Gastrocnemius medialis (tissue), 4 donors: ENCODE results near the gene NIPBL. TPM values are rescaled to one million over a fixed set of nuclear protein-coding genes. Genes with fewer than 3 reads are reported as not detected.

ENCODE experiments used
- ATAC-seq, 2 donors: fragments of 150-250 bp; one replicate each; pipeline ENCODE4 v1.9.1; 2016
- DNase-seq, 2 donors: peaks; one replicate each; pipeline ENCODE4 v3.0.0-alpha.2; 2019
- H3K27ac ChIP-seq, 4 donors: fragments of 200-600 bp; sonication (generic); 1 replicate in 1 of 4; 2 replicates in 3 of 4; pipeline ENCODE4 v1.5.1; 2016 to 2018; ENCODE audit warnings: mild to moderate bottlenecking in 2 of 4, moderate library complexity in 1 of 4
- H3K27me3 ChIP-seq, 3 donors: fragments of 200-600 bp; sonication (generic) in 2 of 3; 1 replicate in 1 of 3; 2 replicates in 2 of 3; pipeline versions ENCODE4 v1.5.1 to v1.6.0; 2016 to 2019; ENCODE audit warnings: mild to moderate bottlenecking in 1 of 3, moderate library complexity in 1 of 3
- H3K36me3 ChIP-seq, 2 donors: fragments of 200-600 bp; sonication (generic) in 1 of 2; one replicate each; pipeline ENCODE4 v1.5.1; 2017 to 2018
- H3K4me1 ChIP-seq, 2 donors: fragments of 200-600 bp; sonication (generic) in 1 of 2; one replicate each; pipeline ENCODE4 v1.5.1; 2016 to 2017; ENCODE audit warnings: mild to moderate bottlenecking in 2 of 2
- H3K4me3 ChIP-seq, 4 donors: fragments of 200-600 bp; sonication (generic) in 3 of 4; 1 replicate in 1 of 4; 2 replicates in 3 of 4; pipeline ENCODE4 v1.5.1; 2016 to 2019; ENCODE audit warnings: mild to moderate bottlenecking in 2 of 4
- H3K9me3 ChIP-seq, 3 donors: fragments of 200-600 bp; sonication (generic) in 2 of 3; 1 replicate in 1 of 3; 2 replicates in 2 of 3; pipeline ENCODE4 v1.5.1; 2016 to 2019
- POLR2A ChIP-seq, 2 donors: fragments of 450-650 bp; IDR thresholded peaks; one replicate each; pipeline ENCODE4 v1.6.1; 2017; ENCODE audit warnings: antibody characterized with exemption in 2 of 2, mild to moderate bottlenecking in 2 of 2, moderate library complexity in 2 of 2
- in situ Hi-C, 4 donors: fragments of 200-750 bp; cut with MboI; loops; one replicate each; pipeline versions ENCODE4 v1.15.0 to v1.8.0; 2017; ENCODE audit warnings: low sequenced_read_pairs in 4 of 4
- intact Hi-C: fragments of 100-400 bp; cut with DNase I; formaldehyde crosslinking; loops from one replicate; pipeline ENCODE4 v1.15.1; 2023; ENCODE audit warnings: low total_unique reads
- total RNA-seq, 4 donors: library from RNA; depleted of rRNA; stranded (reverse); fragments of >200 nt; gene quantifications; one replicate each; pipeline versions ENCODE4 v1.1.0 to v1.2.3, GENCODE V29; 2016
- TF ChIP-seq, protein P1 (sequence below), 5 experiments: fragments of 450-650 bp in 3 of 5; fragments of 200-600 bp in 2 of 5; sonication (generic) in 2 of 5; IDR thresholded peaks in 4 of 5; conservative IDR thresholded peaks in 1 of 5; 1 replicate in 4 of 5; 2 replicates in 1 of 5; pipeline ENCODE4 v1.5.1; 2016 to 2019; ENCODE audit warnings: antibody characterized with exemption in 5 of 5, mild to moderate bottlenecking in 3 of 5, moderate library complexity in 3 of 5

The NIPBL gene
- total RNA-seq, 4 donors from 2014 or later: 15.0 to 49.6 (median 32.7) TPM

DNA sequence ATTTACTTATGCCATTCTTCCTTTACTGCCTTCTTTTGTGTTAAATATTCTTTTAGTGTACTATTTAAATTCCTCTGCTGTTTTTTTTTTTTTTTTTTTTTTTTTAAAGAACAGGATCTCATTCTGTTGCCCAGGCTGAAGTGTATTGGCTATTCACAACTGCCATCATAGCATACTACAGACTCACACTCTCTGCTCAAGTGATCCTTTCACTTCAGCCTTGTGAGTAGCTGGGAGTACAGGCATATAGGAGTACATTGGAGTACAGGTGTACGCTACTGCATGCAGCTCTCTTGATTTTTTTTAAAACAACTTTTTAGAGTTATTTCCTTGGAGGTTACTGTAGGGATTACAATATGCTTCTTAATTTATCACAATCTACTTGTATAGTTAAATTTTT is 56.1 kb downstream of the NIPBL start:
- Histone ChIP-seq H3K36me3 (no peaks in the 10 kb centered on the region), H3K27me3 (no peaks in the 10 kb centered on the region), H3K4me1 (peaks cover 60 to 75% of the 10 kb centered on the region in 2 donors), H3K27ac (no peak overlapping the region), H3K9me3 (no peaks in the 10 kb centered on the region), H3K4me3 (no peak overlapping the region)
- in situ Hi-C loops (no loop called here), intact Hi-C loops (no loop called here)
- TF ChIP-seq POLR2A (IDR thresholded peaks at IDR 0.05): no peak
- TF ChIP-seq, protein P1, sequence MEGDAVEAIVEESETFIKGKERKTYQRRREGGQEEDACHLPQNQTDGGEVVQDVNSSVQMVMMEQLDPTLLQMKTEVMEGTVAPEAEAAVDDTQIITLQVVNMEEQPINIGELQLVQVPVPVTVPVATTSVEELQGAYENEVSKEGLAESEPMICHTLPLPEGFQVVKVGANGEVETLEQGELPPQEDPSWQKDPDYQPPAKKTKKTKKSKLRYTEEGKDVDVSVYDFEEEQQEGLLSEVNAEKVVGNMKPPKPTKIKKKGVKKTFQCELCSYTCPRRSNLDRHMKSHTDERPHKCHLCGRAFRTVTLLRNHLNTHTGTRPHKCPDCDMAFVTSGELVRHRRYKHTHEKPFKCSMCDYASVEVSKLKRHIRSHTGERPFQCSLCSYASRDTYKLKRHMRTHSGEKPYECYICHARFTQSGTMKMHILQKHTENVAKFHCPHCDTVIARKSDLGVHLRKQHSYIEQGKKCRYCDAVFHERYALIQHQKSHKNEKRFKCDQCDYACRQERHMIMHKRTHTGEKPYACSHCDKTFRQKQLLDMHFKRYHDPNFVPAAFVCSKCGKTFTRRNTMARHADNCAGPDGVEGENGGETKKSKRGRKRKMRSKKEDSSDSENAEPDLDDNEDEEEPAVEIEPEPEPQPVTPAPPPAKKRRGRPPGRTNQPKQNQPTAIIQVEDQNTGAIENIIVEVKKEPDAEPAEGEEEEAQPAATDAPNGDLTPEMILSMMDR (IDR thresholded peaks at IDR 0.05 in 4 of 5, conservative IDR thresholded peaks at IDR 0.05 in 1 of 5): no peak
- DNase-seq (no peak), ATAC-seq (no peak)

DNA sequence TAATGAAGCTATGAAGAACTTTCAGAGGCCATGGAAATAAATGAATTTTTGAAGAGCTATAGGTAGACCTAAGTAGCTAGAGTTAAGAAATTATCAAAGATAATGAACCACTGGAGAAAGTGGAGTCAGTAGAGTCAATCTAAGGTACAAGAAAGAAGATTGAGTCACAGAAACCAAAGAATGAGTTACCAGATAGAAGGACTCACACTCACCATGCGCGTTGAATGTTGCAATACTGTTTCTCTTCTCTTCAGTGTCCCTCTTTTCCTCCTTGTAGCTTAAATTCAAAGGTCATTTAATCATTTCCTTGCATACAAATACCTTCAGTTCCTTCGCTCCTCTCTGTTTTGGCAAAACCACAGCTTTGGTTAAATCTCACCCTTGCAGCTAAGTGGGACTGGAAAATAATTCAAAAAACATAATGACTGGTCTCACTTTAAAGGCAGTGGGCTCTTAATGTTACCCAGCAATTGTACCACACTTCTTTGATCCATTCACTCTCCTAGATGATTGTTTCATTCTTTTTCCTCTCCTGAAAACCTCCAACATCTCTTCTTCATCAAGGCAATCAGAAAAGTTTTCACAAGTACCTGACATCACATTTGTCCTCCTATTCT is 58.3 kb downstream of the NIPBL start:
- H3K4me1 ChIP-seq: peaks cover 51 to 57% of the 10 kb centered on the region in 2 donors
- DNase-seq: no peak
- no peaks in the 10 kb centered on the region for H3K27me3 ChIP-seq
- H3K9me3 ChIP-seq: no peaks in the 10 kb centered on the region
- no peak for TF ChIP-seq POLR2A (IDR thresholded peaks at IDR 0.05)
- TF ChIP-seq, protein P1 (IDR thresholded peaks at IDR 0.05 in 4 of 5, conservative IDR thresholded peaks at IDR 0.05 in 1 of 5): no peak
- H3K36me3 ChIP-seq: no peaks in the 10 kb centered on the region
- intact Hi-C loops (no loop called here), in situ Hi-C loops (no loop called here)
- ATAC-seq: no peak
- no peak overlapping the region for H3K27ac ChIP-seq
- H3K4me3 ChIP-seq: no peak overlapping the region

GRCh38 chr5:36935805-36936204 is 59.2 kb downstream of the NIPBL start:
- in situ Hi-C loops (no loop called here), intact Hi-C loops (no loop called here)
- no peak for DNase-seq
- Histone ChIP-seq H3K27me3 (no peaks in the 10 kb centered on the region), H3K4me1 (peaks cover 46 to 48% of the 10 kb centered on the region in 2 donors), H3K27ac (no peak overlapping the region), H3K36me3 (no peaks in the 10 kb centered on the region), H3K4me3 (no peak overlapping the region), H3K9me3 (no peaks in the 10 kb centered on the region)
- TF ChIP-seq, protein P1 (IDR thresholded peaks at IDR 0.05 in 4 of 5, conservative IDR thresholded peaks at IDR 0.05 in 1 of 5): no peak
- no peak for TF ChIP-seq POLR2A (IDR thresholded peaks at IDR 0.05)
- ATAC-seq: no peak

DNA sequence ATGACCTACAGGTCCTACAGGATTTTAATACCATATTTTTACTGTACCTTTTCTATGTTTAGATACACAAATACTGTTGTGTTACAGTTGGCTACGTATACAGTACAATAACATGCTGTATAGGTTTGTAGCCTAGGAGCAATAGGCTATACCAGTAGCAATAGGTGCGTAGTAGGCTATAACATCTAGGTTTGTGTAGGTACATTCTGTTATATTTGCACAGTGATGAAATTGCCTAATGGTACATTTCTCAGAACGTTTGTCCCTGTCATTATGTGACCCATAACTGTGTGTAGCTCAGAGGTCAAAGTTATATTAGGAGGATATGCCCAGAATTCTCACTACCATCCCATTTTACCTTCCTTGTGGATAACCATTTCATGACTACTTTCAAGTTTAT is 59.7 kb downstream of the NIPBL start:
- intact Hi-C loops: no loop called here
- Histone ChIP-seq H3K4me1 (peaks cover 41 to 43% of the 10 kb centered on the region in 2 donors), H3K27me3 (no peaks in the 10 kb centered on the region), H3K9me3 (no peaks in the 10 kb centered on the region), H3K36me3 (no peaks in the 10 kb centered on the region), H3K4me3 (no peak overlapping the region), H3K27ac (no peak overlapping the region)
- in situ Hi-C loops: no loop called here
- no peak for TF ChIP-seq POLR2A (IDR thresholded peaks at IDR 0.05)
- TF ChIP-seq, protein P1 (IDR thresholded peaks at IDR 0.05 in 4 of 5, conservative IDR thresholded peaks at IDR 0.05 in 1 of 5): no peak
- DNase-seq: no peak
- no peak for ATAC-seq

GRCh38 chr5:36938129-36938528 is 61.6 kb downstream of the NIPBL start:
- TF ChIP-seq POLR2A (IDR thresholded peaks at IDR 0.05): no peak
- TF ChIP-seq, protein P1 (IDR thresholded peaks at IDR 0.05 in 4 of 5, conservative IDR thresholded peaks at IDR 0.05 in 1 of 5): no peak
- Histone ChIP-seq H3K36me3 (no peaks in the 10 kb centered on the region), H3K27me3 (no peaks in the 10 kb centered on the region), H3K4me1 (peaks cover 34 to 41% of the 10 kb centered on the region in 2 donors), H3K27ac (no peak overlapping the region), H3K4me3 (no peak overlapping the region), H3K9me3 (no peaks in the 10 kb centered on the region)
- DNase-seq (no peak), ATAC-seq (no peak)
- intact Hi-C loops (no loop called here), in situ Hi-C loops (no loop called here)
